GM23338 (cell line): Measurements from ENCODE around the gene GTPBP1. TPM values are rescaled to one million over a fixed set of nuclear protein-coding genes. Genes with fewer than 3 reads are reported as not detected.

Source experiments
- ATAC-seq: fragments of 200-7000 bp; cut with Tn5 transposase; 3 replicates; pipeline ENCODE4 v1.9.1; 2020
- DNase-seq: peaks from one replicate; pipeline ENCODE4 v3.0.0-alpha.2; 2015; ENCODE audit warnings: low spot score
- H2AFZ ChIP-seq: fragments of 200-600 bp; sonication (generic); 2 replicates; pipeline ENCODE4 v1.8.0; 2016; ENCODE audit warnings: antibody characterized with exemption, mild to moderate bottlenecking, moderate library complexity
- H3F3A ChIP-seq: fragments of 200-600 bp; sonication (generic); replicated peaks from 2 replicates; pipeline ENCODE4 v1.8.0; 2017; ENCODE audit warnings: antibody characterized with exemption, mixed run types, low read depth
- H3K27ac ChIP-seq: fragments of 200-600 bp; sonication (generic); 2 replicates; pipeline ENCODE4 v1.6.1; 2016; ENCODE audit warnings: low read depth
- H3K27me3 ChIP-seq: fragments of 200-600 bp; sonication (generic); 2 replicates; pipeline ENCODE4 v1.8.0; 2016; ENCODE audit warnings: mild to moderate bottlenecking, mixed run types, moderate library complexity; ENCODE audit not compliant: insufficient read depth
- H3K36me3 ChIP-seq: fragments of 200-600 bp; sonication (generic); 2 replicates; pipeline ENCODE4 v1.8.0; 2016; ENCODE audit warnings: mild to moderate bottlenecking; ENCODE audit not compliant: insufficient read depth
- H3K4me1 ChIP-seq: fragments of 200-600 bp; sonication (generic); 2 replicates; pipeline ENCODE4 v1.8.0; 2016; ENCODE audit warnings: mild to moderate bottlenecking, moderate library complexity; ENCODE audit not compliant: insufficient read depth
- H3K4me2 ChIP-seq: fragments of 200-600 bp; sonication (generic); 2 replicates; pipeline ENCODE4 v1.7.1; 2017; ENCODE audit warnings: mixed run types
- H3K4me3 ChIP-seq: fragments of 200-600 bp; sonication (generic); 2 replicates; pipeline ENCODE4 v1.6.1; 2016; ENCODE audit warnings: mixed run types
- H3K79me2 ChIP-seq: fragments of 200-600 bp; sonication (generic); replicated peaks from 2 replicates; pipeline ENCODE4 v1.8.0; 2017; ENCODE audit warnings: mild to moderate bottlenecking; ENCODE audit not compliant: insufficient read depth
- H3K9me2 ChIP-seq: fragments of 200-600 bp; sonication (generic); 2 replicates; pipeline ENCODE4 v1.8.0; 2017; ENCODE audit not compliant: insufficient read depth
- H4K20me1 ChIP-seq: fragments of 200-600 bp; sonication (generic); replicated peaks from 2 replicates; pipeline ENCODE4 v1.8.0; 2017; ENCODE audit warnings: mild to moderate bottlenecking; ENCODE audit not compliant: insufficient read depth
- H3K27ac Mint-ChIP-seq: 2 replicates; pipeline ENCODE4 v1.8.0; 2020; ENCODE audit warnings: inconsistent platforms, mild to moderate bottlenecking, moderate library complexity, mixed read lengths
- H3K27me3 Mint-ChIP-seq: 3 replicates; pipeline ENCODE4 v1.8.0; 2022; ENCODE audit warnings: low read depth, mild to moderate bottlenecking, moderate library complexity, mixed read lengths, inconsistent platforms; ENCODE audit not compliant: insufficient read depth, poor library complexity
- H3K36me3 Mint-ChIP-seq: 3 replicates; pipeline ENCODE4 v1.8.0; 2021; ENCODE audit warnings: low read depth, mild to moderate bottlenecking, inconsistent platforms, moderate library complexity, mixed read lengths
- H3K4me1 Mint-ChIP-seq: 3 replicates; pipeline ENCODE4 v1.8.0; 2020; ENCODE audit warnings: mild to moderate bottlenecking, inconsistent platforms, mixed read lengths
- H3K4me3 Mint-ChIP-seq: 3 replicates; pipeline ENCODE4 v1.8.0; 2021; ENCODE audit warnings: moderate library complexity, mild to moderate bottlenecking, inconsistent platforms, mixed read lengths
- H3K9me3 Mint-ChIP-seq: 3 replicates; pipeline ENCODE4 v1.8.0; 2020; ENCODE audit warnings: moderate library complexity, mild to moderate bottlenecking, inconsistent platforms, mixed read lengths
- CREB1 ChIP-seq: fragments of 250-450 bp; sonication (Bioruptor Pico); IDR thresholded peaks from 2 replicates; pipeline ENCODE4 v1.5.0; 2020; ENCODE audit warnings: low read depth, mild to moderate bottlenecking, moderate library complexity
- ETS1 ChIP-seq: IDR thresholded peaks from 2 replicates; pipeline ENCODE4 v1.6.1; 2016; ENCODE audit warnings: antibody characterized with exemption
- EZH2 ChIP-seq: fragments of 200-600 bp; sonication (generic); IDR thresholded peaks from one replicate; pipeline ENCODE4 v1.8.0; 2017; ENCODE audit warnings: antibody characterized with exemption, mild to moderate bottlenecking, low read depth; ENCODE audit not compliant: unreplicated experiment
- EZH2phosphoT487 ChIP-seq: fragments of 200-600 bp; sonication (generic); IDR thresholded peaks from one replicate; pipeline ENCODE4 v1.8.1; 2018; ENCODE audit warnings: antibody characterized with exemption; ENCODE audit not compliant: unreplicated experiment
- JUNB ChIP-seq: IDR thresholded peaks from one replicate; pipeline ENCODE4 v1.6.1; 2016; ENCODE audit warnings: antibody characterized with exemption; ENCODE audit not compliant: unreplicated experiment
- POLR2AphosphoS5 ChIP-seq: IDR thresholded peaks from 2 replicates; pipeline ENCODE4 v1.6.1; 2016; ENCODE audit warnings: antibody characterized with exemption, low read depth
- STAT1 ChIP-seq: IDR thresholded peaks from one replicate; pipeline ENCODE4 v1.6.1; 2016; ENCODE audit warnings: antibody characterized with exemption; ENCODE audit not compliant: unreplicated experiment
- ZNF114 ChIP-seq: fragments of 250-450 bp; sonication (Bioruptor Pico); IDR thresholded peaks from 2 replicates; pipeline ENCODE4 v1.5.0; 2020; ENCODE audit warnings: mild to moderate bottlenecking, moderate library complexity
- ZNF331 ChIP-seq: fragments of 250-450 bp; sonication (Bioruptor Pico); IDR thresholded peaks from 2 replicates; pipeline ENCODE4 v1.5.0; 2020; ENCODE audit warnings: low read depth, mild to moderate bottlenecking, moderate library complexity
- polyA plus RNA-seq: library from polyadenylated mRNA; unstranded; fragments of >200 nt; fragmentation: Nextera tagmentation; extraction: Ambion mirVana; gene quantifications from 2 replicates; pipeline ENCODE4 v1.2.1, GENCODE V29; 2016
- total RNA-seq: library from RNA; depleted of rRNA; stranded (reverse); fragments of >200 nt; shearing (Covaris generic); gene quantifications from 2 replicates; pipeline ENCODE4 v1.2.3, GENCODE V29; 2014
- TF ChIP-seq, protein P1 (sequence below): fragments of 250-450 bp; sonication (Bioruptor Pico); IDR thresholded peaks from 2 replicates; pipeline ENCODE4 v1.5.0; 2020; ENCODE audit warnings: mild to moderate bottlenecking, moderate library complexity

Gene GTPBP1
- total and polyA plus RNA-seq, 2 experiments from 2014 or later = 27.2 to 88.4 TPM

DNA sequence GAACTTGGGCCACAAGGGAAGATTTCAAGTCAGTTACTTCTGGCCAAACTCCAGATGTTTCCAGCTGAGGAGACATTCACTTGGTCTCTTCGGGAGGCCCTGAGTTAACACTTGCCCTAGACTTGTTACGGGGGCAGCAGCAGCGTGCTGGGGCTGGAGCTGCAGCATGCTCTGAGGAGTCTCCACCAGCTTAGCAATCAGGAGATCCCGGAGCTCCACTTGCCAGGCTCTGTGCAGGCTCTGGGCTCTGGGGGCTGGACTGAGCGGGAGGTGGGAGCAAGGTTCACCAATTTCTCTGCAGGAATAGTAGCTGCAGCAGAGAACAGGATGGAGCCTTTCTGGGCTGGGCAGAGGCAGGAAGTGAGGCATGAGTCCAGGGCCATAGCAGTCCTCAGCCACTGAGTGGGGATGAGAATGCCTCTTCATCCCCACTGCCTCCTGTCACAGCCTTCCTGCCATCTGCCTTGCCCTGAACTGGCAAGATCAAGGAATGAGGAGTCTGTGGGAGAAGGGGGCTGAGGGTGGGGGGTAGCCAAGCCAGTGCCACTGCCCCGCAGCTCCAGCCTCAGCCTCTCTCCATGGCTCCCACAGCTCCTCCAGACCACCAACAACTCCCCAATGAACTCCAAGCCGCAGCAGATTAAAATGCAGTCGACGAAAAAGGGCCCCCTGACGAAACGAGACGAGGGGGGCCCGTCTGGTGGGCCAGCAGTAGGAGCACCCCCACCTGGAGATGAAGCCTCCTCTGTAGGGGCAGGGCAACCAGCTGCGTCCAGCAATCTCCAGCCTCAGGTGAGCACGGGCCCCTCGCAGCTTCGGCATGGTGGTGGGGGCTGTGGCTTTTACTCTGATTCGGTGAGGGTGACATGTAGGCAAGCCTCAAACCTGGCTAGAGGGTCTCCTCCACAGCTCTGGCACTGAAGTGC, 23.4 kb downstream of the GTPBP1 start:
- Mint-ChIP-seq H3K9me3 (no peaks in the 10 kb centered on the region), H3K27ac (no peak overlapping the region), H3K4me3 (no peak overlapping the region), H3K4me1 (peaks cover 3% of the 10 kb centered on the region; the same call in 2 of the 3 replicates), H3K27me3 (peaks cover 9% of the 10 kb centered on the region), H3K36me3 (peaks cover 80% of the 10 kb centered on the region)
- Histone ChIP-seq H3K4me1 (no peaks in the 10 kb centered on the region), H3K9me2 (no peaks in the 10 kb centered on the region), H3K27ac (no peak overlapping the region), H3K79me2 (no peaks in the 10 kb centered on the region), H3K27me3 (no peaks in the 10 kb centered on the region), H3K36me3 (peaks cover 35% of the 10 kb centered on the region), H3K4me3 (no peak overlapping the region), H3K4me2 (no peak overlapping the region), H2AFZ (no peak overlapping the region), H3F3A (0 out of 2 replicates have a peak, but pooled peaks cover 4% of the 10 kb centered on the region), H4K20me1 (peaks cover 6% of the 10 kb centered on the region; the same call in 1 of the 2 replicates)
- no peak for DNase-seq
- ATAC-seq = no peak
- TF ChIP-seq, protein P1, sequence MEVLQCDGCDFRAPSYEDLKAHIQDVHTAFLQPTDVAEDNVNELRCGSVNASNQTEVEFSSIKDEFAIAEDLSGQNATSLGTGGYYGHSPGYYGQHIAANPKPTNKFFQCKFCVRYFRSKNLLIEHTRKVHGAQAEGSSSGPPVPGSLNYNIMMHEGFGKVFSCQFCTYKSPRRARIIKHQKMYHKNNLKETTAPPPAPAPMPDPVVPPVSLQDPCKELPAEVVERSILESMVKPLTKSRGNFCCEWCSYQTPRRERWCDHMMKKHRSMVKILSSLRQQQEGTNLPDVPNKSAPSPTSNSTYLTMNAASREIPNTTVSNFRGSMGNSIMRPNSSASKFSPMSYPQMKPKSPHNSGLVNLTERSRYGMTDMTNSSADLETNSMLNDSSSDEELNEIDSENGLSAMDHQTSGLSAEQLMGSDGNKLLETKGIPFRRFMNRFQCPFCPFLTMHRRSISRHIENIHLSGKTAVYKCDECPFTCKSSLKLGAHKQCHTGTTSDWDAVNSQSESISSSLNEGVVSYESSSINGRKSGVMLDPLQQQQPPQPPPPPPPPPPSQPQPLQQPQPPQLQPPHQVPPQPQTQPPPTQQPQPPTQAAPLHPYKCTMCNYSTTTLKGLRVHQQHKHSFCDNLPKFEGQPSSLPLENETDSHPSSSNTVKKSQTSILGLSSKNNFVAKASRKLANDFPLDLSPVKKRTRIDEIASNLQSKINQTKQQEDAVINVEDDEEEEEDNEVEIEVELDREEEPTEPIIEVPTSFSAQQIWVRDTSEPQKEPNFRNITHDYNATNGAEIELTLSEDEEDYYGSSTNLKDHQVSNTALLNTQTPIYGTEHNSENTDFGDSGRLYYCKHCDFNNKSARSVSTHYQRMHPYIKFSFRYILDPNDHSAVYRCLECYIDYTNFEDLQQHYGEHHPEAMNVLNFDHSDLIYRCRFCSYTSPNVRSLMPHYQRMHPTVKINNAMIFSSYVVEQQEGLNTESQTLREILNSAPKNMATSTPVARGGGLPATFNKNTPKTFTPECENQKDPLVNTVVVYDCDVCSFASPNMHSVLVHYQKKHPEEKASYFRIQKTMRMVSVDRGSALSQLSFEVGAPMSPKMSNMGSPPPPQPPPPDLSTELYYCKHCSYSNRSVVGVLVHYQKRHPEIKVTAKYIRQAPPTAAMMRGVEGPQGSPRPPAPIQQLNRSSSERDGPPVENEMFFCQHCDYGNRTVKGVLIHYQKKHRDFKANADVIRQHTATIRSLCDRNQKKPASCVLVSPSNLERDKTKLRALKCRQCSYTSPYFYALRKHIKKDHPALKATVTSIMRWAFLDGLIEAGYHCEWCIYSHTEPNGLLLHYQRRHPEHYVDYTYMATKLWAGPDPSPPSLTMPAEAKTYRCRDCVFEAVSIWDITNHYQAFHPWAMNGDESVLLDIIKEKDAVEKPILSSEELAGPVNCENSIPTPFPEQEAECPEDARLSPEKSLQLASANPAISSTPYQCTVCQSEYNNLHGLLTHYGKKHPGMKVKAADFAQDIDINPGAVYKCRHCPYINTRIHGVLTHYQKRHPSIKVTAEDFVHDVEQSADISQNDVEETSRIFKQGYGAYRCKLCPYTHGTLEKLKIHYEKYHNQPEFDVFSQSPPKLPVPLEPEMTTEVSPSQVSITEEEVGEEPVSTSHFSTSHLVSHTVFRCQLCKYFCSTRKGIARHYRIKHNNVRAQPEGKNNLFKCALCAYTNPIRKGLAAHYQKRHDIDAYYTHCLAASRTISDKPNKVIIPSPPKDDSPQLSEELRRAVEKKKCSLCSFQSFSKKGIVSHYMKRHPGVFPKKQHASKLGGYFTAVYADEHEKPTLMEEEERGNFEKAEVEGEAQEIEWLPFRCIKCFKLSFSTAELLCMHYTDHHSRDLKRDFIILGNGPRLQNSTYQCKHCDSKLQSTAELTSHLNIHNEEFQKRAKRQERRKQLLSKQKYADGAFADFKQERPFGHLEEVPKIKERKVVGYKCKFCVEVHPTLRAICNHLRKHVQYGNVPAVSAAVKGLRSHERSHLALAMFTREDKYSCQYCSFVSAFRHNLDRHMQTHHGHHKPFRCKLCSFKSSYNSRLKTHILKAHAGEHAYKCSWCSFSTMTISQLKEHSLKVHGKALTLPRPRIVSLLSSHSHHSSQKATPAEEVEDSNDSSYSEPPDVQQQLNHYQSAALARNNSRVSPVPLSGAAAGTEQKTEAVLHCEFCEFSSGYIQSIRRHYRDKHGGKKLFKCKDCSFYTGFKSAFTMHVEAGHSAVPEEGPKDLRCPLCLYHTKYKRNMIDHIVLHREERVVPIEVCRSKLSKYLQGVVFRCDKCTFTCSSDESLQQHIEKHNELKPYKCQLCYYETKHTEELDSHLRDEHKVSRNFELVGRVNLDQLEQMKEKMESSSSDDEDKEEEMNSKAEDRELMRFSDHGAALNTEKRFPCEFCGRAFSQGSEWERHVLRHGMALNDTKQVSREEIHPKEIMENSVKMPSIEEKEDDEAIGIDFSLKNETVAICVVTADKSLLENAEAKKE (CRISPR knock-in tag) = no peak
- TF ChIP-seq POLR2AphosphoS5 (no peak), CREB1 (no peak), ZNF114 (no peak), EZH2 (no peak), ETS1 (no peak), ZNF331 (CRISPR knock-in tag) (no peak), STAT1 (no peak), JUNB (no peak), EZH2phosphoT487 (no peak)
